NCI-H1092 treated with DMSO at 0.1 percent for 48 hours (cell line): ENCODE measurements around the gene CYB5R3.
"Not testable (repeated sequence)": the region's sequence is repeated elsewhere in the genome, so short reads cannot be mapped to it uniquely, and the experiment has no call there.

Source experiments
- DNase-seq: peaks from one replicate; lab custom pipeline; 2025; lab: John Stamatoyannopoulos, UW

The CYB5R3 gene

GRCh38 chr22:42596863-42597530, 52.2 kb downstream of the CYB5R3 start:
- no peak for DNase-seq

- no peak for DNase-seq
Measured at GRCh38 chr22:42596336-42596735, 52.9 kb downstream of the CYB5R3 start.

GRCh38 chr22:42595434-42595833, 53.8 kb downstream of the CYB5R3 start:
- no peak for DNase-seq

GRCh38 chr22:42591987-42592386, 57.2 kb downstream of the CYB5R3 start:
- DNase-seq = no peak

GRCh38 chr22:42587588-42588175, 61.5 kb downstream of the CYB5R3 start:
- DNase-seq = no peak

GRCh38 chr22:42586381-42586780, 62.8 kb downstream of the CYB5R3 start:
- no peak for DNase-seq

- no peak for DNase-seq
Measured at GRCh38 chr22:42585096-42585495, 64.1 kb downstream of the CYB5R3 start.

GRCh38 chr22:42584364-42584940, 64.7 kb downstream of the CYB5R3 start:
- no peak for DNase-seq

- DNase-seq = no peak
Measured at GRCh38 chr22:42582987-42583386, 66.2 kb downstream of the CYB5R3 start.

- peak; percentile 71 for DNase-seq
Measured at GRCh38 chr22:42581762-42582716, 67.2 kb downstream of the CYB5R3 start.

- not testable (repeated sequence) for DNase-seq
Measured at GRCh38 chr22:42581194-42581761, 67.9 kb downstream of the CYB5R3 start.

GRCh38 chr22:42580040-42580439, 69.2 kb downstream of the CYB5R3 start:
- not testable (repeated sequence) for DNase-seq

GRCh38 chr22:42577623-42578240, 71.5 kb downstream of the CYB5R3 start:
- no peak for DNase-seq

- DNase-seq = not testable (repeated sequence)
Measured at GRCh38 chr22:42577141-42577540, 72.1 kb downstream of the CYB5R3 start.

- not testable (repeated sequence) for DNase-seq
Measured at GRCh38 chr22:42575996-42576574, 73.1 kb downstream of the CYB5R3 start.

- DNase-seq = not testable (repeated sequence)
Measured at GRCh38 chr22:42574468-42574867, 74.7 kb downstream of the CYB5R3 start.

- not testable (repeated sequence) for DNase-seq
Measured at GRCh38 chr22:42574046-42574445, 75.1 kb downstream of the CYB5R3 start.

- not testable (repeated sequence) for DNase-seq
Measured at GRCh38 chr22:42571068-42571467, 78.1 kb downstream of the CYB5R3 start.

- DNase-seq = not testable (repeated sequence)
Measured at GRCh38 chr22:42570580-42570979, 78.6 kb downstream of the CYB5R3 start.

- not testable (repeated sequence) for DNase-seq
Measured at GRCh38 chr22:42567950-42568349, 81.2 kb downstream of the CYB5R3 start.
